ENCODE results near the gene NT5M.

Gene NT5M

DNA sequence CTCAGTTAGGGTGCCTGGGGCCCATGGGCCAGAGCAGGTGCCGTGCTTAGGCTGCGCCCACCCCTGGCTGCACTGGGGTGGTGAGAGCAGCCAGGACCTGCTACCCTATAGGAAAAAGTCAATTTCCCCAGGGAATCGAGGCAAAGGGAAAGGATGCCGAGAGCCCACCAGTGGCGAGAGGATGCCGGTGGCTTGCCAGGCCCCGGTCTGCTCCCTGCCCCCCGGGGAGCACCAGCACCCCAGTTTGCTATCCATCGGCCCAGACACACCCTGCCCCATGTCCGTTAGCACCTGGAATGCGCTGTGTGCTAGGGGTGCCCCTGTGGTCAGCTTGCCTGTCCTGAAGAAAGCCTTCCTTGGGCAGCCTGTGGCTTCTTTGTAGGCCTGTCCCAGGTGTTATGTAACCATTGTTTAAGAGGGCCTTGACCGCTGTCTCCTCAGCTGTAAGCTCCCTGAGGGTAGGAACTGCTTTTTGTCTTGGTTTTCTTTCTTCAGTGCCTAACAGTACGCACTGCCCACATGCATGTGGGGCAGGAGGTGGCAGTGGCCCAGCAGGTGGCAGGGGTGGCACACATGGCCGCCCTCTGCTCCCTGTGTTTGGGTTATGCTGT, 40.8 kb downstream of the NT5M start:
- FAIRE-seq: no peak

DNA sequence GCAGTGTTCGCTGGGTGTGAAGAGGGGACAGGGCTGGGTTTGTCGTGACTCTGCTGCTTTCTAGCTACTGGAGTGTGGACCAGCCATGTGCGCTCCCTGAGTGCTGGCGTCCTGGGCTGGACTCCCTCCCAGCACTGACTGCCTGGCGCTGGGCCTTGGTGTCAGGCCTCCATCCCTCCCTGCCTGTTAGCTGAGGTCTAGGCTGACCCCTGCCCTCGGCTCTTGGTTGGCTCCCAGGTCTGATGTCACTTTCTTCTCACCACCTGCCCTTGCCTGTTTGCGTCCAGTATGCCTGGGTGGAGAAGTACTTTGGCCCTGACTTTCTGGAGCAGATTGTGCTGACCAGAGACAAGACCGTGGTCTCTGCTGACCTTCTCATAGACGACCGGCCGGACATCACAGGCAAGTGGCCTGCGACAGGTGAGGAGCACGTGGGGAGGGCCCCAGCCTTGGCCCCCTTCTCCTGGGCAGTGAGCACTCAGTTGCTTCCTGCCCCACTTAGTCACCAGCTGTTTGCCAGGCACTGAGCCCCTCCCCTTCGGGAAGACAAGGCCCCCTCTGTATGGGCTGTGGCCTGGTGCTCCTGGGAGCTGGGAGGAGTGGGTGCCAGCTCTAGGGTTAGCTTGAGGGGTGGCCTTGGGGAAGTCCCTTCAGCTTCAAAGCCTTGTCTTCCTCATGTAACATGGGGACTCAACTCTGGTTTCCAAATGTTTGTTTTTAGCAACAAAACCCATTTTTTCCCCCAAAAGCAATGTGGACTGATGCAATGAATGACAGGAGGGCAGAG, 41.5 kb downstream of the NT5M start:
- FAIRE-seq: no peak

DNA sequence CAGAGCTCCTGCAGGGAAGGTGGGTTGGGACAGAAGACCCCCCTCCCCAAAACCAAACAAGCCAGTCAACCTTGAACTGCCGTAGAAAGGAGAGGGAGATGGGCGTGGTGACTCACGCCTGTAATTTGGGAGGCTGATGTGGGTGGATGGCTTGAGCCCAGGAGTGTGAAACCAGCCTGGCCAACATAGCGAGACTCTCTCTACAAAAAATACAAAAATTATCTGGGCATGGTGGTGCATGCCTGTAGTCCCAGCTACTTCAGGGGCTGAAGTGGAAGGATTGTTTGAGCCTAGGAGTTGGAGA, 42.1 kb downstream of the NT5M start:
- FAIRE-seq: no peak

DNA sequence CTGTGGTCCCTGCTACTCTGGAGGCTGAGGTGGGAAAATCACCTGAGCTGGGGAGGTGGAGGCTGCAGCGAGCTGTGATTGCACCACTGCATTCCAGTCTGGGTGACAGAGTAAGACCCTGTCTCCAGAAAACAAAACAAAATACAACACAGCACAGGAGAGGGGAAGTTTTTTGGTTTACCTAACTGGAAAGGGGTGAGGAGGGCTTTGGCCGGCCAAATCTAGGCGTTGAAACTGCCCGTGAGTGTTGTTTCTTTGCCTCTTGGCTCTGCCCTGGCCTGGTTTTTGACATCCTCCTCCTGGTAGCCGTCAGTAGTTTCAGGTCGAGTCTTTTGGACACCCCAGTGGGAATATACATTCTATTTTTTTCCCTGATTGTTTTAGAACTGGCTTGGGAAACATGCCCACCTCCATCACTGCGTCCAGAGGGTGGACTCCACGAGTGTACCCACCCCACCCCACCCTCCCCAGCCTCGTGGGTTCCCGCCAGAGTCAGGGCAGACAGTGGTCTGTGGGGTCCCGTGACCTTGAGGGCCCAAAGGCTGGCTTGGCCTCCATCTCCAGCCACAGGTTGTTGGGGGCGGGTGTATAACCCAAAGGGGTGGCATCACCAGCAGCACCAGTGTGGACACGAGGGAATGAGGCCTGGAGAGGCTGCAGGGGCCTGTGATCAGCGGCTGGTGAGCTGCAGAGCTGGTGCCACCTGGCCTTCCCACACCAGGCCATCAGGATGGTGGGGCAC, 42.7 kb downstream of the NT5M start:
- no peak for FAIRE-seq

DNA sequence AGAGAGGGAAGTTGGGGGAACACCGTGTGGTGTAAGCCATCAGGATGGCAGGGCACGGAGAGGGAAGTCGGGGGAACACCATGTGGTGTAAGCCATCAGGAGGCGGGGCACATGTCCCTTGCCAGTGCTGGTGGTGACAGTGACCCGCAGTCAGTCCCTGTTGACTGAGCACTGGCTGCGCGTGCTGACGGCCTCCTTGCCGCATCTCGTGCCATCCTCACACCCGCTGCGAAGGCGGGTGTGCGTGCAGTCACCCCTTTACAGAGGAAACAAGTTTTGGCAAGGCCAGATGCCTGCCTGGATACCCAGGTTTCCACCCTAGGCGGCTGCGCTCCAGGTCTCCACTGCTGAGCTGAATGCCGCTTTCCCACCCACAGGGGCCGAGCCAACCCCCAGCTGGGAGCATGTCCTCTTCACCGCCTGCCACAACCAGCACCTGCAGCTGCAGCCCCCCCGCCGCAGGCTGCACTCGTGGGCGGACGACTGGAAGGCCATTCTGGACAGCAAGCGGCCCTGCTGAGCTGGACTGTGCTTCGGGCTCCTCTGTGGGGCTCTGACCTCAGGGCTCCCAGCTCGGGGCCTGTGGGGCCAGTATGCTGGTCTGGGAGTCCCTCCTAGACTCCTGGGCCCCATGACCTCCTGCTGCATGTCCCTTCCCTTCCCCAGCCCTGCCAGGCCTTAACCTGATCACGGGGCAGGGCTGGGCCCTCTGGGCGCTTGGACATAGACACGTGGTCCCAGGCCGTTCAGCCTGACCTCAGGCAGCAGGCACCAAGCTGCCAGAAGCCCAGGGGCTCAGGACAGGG, 43.5 kb downstream of the NT5M start:
- no peak for FAIRE-seq

DNA sequence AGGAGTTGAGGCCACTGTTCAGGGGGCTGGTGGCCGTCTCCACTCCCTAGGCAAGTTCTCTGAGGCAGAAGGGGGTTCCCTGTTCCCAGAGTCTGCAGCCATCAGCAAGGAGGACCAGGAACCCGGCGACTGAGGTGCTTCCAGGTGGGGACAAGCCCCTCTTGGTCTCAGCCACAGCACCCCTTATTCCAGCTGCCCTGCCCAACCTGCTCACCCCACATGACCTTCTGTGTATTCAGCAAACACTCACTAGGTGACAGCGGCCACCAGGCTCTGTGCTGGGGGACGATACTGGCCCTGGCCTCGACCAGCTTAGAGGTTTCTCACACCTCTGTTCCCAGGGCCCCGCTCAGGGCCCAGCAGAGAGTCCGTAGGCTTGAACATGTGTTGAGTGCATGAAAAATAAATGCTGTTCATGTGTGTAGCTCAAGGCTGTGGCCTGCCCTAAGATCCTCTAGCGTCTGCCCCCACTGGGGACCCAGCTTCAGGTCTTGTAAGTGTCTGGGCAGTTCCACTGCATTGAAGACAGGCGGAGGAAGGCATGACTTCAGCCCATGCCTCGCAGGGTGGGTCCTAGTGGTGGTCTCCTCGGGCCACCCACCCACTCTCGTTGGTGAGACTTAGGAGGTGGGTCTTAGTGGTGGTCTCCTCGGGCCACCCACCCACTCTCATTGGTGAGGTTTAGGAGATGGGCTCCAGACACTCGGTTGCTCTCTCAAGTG, 44.2 kb downstream of the NT5M start:
- no peak for FAIRE-seq

DNA sequence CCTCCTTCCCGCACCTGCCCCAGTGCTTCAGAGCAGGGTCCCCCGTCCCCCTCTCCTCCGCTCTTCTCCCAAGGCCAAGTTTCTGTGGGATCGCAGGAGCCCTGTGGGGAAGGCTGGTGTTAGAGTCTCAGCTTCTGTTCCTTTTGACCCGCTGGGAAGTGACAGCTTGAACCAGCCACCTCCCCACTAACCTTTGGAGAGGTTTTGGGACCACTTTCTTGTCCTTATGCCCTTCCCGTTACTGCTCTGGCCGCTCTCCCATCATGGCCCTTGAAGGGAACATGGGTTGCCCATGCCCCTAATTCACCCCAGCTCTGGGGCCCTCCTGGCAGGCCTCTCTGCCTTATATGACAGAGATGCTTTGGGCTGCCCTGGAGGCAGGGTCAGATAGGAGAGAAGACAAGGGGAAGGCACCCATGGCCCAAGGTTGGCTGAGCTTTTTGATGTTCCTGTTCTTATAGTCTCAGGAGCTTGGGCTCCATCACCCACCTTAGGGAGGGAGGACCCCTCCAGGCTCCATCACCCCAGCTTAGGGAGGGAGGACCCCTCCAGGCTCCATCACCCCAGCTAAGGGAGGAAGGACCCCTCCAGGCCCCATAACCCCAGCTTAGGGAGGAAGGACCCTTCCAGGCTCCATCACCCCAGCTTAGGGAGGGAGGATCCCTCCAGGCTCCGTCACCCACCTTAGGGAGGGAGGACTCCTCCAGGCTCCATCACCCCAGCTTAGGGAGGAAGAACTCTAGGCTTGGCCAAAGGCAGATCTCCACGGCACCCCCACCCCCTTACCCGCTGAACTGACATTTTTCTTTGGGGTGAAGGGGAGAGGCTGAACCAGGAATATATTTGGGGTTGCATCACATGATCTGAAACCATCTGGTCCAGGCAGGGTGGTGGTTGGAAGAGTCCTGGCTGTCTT, 45.0 kb downstream of the NT5M start:
- no peak for FAIRE-seq

DNA sequence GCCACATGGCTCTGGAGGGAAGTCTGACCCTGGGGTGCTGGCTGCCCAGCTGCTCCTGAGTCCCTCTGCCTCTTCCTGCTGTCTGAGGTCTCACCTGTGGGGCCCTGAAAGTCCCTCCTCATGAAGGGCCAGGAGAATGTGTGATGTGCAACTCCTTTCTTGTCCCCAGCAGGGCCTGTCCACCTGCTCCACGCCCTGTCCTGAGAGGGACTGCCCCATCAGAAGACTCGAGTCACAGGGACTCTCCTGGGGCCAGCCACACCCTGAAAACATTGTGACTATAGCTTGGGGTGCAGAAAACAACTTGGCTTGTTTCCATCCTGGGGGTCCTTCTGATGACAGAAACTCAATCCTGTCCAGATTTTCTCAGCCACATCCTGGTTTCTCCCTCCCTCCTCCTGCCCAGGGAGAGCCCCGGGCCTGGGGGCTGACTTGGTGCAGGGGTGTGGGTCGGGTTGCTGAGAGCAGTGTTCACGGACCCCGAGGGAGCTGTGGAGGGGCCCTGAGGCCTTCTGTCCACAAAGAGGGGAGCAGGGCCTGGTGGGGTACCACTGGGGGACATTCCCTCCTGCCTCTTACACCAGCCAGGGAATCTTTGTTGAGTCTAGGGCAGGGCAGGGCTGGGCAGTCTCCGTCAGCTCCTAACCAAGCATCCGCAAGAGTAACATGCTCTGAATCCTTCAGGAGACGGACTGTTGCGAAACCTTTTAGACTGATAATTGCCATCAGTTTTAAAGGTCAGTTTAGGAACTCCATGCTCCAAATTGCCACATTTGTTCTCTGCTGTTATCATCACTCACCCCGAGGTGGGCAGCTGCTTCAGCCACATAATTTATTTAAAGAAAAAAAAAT, 45.9 kb downstream of the NT5M start:
- FAIRE-seq: no peak

DNA sequence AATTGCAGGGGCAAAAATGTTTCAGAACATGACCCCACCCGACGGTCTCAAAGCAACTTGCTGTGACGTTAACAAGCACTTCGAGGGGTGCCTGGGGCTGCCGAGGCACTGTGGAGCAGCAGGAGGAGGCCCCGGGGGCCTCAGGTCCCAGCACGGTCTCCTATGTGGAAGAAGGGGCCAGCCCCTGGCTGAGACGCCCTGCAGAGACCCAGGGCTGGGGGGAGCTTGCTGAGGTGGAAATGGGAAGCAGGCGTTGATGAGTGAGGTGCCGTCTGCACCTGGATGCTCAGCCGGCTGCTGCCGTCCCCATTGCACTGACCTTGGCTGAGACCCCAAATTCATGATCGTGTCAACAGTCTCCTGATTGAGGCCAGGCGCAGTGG, 46.5 kb downstream of the NT5M start:
- no peak for FAIRE-seq

DNA sequence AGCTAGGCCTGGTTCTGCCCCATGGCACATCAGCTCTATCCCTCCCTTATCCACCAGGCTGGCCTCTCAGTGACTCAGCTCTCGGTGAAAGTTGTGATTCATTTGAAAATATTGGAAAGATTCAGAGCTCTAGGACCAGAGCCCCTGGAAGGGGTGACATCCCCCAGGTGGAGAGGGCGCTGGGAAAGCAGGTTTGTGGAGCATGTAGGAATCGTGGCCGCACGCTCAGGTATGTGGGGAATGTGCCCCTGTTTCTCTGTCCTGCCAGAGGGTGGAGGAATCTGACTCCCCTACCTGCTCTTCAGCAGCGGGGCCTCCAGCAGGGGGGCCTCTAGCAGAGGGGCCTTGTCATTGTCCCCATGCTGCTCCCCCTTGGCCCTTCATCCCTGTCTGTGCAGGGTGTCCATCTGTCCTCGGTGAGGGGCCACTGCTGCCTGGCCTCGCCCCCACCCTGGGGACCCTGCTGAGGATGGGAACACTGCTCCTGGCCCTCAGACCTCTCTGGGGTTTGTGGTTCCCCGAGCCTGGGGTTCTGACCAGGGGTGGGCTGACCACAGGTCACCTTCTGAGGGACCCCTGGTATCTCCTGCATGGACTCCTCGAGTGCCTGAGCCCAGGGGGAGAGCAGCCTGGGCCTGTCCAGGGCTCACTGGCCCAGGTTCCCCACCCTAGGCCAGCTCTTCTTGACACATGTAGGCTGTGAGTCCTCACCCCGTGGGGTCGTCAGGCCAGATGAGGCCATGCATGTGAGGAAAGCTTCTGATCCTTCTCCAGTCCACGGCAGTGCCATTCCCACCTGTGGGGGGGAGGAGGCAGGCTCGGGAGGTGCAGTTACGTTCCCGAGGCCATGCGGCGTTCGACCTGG, 47.5 kb downstream of the NT5M start:
- FAIRE-seq: no peak

DNA sequence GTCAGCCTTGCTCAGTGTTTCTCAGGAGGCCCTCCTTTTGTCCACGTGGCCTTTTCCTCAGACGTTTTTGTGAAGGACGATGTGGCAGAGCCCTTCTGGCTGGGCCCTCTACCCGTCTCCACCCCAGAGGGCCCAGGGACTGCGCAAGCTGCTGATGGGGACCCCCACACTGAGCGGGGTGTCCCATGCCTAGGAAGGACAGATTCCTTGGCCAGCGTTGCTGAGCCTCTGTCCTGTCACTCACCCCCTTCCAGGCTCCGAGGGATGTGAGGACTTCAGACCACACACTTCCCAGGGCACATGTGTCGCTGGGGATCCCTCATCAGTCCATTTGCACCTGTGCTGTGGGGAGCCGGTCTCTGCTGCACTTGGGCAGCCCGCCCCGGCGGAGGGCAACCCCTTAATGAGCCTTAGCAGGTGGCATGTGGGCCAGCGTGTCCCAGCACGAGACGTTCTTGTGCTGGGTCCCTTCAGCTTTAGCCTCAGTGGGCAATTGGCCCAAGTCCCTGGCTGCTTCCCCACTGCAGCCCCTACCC, 48.3 kb downstream of the NT5M start:
- FAIRE-seq: no peak

DNA sequence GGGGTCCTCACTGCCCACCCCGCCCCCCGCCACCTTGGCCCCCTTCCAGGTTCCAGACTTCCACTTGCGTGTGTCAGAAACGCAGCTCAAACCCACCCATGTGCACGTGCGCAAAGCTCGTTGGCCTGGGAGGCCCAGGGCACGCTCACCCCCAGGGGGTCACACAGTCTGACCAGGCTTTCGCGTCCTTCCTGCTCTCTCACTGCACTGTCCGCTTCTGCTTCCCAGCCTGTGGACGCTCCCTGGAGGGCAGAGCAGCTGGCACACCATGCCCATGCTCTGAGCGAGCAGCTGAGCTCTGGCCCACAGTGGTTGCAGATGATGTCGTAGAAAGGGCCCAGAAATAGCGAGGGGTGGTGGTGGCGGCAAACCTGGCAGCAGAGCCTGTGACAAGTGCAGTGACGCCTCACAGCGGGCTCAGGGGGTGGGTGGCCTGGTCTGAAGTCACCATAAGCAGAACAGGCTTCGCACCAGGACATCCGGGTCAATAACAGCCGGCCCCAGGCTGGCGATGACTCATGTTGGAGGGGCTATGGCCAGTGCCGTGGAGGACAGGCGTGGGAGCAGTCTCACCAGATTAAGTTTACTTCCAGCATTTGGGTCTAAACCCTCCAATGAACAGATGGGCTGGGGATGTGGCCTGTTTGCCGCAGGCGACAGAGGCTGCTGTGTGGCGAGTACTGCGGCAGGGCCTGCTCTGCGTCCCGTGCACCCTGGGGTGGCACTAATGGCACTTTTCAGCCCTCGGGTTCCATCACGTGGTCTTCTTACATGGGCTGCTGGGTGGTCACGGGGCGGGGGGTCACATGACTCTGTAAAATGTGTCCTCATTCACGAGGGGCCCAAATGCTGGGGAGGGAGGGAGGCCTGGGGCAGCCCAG, 49.0 kb downstream of the NT5M start:
- FAIRE-seq: no peak

DNA sequence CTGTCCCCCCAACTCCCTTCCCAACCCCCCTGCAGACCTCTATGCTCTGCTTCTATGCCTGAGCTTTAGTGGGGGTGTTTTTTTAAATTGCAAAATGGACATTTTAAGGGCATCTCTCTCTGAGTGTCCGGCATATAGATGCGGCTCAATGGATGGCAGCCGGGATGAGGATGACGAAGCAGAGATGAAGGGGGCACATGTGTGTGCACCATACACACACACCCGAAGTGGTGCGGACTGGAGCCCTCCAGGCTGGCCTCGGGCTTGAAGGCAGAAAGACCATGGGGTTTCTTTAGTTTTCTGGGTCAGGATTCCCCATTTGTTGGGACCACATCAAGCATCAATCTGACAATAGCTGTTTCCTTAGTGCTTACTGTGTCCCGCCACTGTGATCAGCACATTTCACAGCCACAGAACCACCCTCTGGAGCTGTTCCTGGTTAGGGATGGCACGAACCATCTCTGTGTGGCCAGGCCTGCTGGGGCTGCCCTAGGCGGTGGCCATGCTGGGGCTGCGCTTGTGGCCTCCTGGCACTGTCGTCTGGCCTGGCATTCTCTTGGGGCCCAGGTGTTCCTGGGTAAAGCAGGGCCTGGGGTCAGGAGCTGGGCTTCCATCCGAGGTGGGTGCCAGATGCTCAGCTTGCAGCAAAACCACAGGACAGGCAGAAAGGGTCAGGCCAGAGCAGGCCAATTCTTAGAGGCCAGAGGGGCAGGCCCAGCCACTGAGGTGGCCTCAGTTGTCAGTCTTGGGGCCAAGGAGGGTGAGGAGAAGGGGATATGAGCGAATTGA, 49.9 kb downstream of the NT5M start:
- no peak for FAIRE-seq

DNA sequence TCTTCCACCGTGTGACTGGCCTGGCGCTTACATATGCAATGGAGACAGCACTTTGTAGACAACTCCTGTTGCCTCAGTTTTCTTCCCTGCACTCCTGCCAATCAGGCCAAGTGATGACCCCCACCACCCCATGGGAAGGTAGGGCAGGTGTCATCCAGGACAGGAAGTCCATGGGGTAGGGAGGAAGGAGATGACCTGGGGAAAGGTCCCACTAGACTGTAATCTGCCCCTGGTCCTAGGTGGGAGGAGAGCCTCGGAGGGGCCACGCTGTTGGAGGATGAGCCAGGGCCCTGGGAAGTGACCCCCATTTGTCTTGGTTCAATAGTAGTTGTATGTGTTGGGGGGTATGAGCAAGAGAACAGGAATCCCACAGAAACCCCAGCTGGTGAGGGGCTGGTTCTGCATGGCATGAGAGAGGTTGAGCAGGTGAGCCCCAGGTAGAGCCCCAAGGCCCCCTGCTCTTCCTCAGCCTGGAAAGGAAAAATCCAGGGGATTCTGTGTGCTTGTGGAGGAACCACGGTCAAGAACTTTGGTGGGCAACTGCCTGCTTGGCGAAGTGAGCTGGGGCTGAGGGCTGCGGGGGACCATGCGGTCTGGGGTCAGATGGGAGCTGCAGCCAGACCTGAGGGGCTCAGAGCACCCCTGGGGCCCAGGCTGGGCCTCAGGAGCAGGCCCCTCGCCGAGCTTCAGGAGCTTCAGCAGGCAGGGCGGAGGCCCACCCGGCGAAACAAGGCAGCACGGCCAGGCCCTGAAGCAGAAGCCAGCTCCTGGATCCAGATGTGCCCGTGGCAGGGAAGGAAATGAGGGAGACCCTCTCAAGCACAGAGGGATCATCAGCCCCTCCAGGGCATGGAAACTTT, 50.7 kb downstream of the NT5M start:
- no peak for FAIRE-seq

DNA sequence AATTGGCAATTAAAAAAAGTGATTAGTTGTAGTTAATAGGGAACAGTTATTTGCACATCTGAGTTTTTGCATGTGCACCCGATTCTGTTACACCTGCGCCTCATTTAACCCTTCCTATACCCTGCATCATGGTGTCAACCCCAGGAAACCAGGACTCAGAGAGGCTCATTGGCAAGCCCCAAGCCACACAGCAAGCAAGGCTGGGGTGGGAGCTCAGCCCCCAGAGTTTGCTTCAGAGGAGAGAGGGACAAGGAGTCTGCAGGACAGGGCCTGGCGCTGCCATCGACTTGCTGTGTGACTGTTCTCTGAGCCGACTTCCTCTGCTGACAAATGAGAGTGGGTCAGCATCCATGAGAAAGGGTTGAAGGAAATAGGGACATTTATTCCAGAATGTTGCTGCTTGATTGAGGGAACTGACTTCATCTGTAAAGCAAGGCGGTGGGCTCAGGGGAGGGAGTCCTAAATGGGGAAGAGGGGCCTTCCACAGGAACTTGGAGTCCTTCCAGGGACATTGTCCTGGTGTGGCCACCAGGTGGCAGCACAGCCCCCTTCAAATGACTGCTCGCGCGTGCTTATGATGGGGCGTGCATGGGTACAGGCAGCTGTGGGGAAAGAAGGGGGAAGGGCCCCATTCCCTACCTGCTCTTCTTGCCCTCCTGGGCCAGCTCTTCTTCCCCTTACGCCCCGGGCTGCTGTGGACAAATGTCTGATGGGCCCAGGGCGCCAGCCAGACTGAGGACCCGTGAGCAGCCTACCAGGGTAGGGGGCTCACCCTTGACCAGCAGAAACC, 51.6 kb downstream of the NT5M start:
- no peak for FAIRE-seq

DNA sequence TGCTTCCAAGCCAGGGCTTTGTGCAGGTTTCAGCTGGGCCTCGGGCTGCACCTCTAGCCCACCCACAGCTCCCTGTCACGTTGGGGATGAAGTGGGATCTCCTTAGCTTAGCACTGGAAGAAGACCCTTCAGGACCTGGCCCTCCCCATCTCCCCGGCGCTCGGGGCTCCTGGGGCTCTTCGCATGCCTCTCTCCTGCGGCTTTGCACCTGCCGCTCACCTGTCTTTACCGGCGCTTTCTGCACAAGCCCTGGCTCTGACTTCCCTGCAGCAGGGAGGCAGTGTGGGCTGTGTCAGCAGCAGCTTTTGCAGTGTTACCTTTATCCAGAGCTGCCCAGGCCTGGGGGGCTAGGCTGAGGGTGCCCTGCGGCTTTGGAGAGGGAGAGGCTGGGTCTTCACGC, 52.3 kb downstream of the NT5M start:
- no peak for FAIRE-seq
